Ramos (cell line): ENCODE data around the gene IER5.

Experiments
- in situ Hi-C: fragments of 300-500 bp; cut with MboI; formaldehyde crosslinking; loops from one replicate; pipeline ENCODE4 v1.14.3; 2022; ENCODE audit warnings: low sequenced_read_pairs; ENCODE audit not compliant: unreplicated experiment

IER5 gene

DNA sequence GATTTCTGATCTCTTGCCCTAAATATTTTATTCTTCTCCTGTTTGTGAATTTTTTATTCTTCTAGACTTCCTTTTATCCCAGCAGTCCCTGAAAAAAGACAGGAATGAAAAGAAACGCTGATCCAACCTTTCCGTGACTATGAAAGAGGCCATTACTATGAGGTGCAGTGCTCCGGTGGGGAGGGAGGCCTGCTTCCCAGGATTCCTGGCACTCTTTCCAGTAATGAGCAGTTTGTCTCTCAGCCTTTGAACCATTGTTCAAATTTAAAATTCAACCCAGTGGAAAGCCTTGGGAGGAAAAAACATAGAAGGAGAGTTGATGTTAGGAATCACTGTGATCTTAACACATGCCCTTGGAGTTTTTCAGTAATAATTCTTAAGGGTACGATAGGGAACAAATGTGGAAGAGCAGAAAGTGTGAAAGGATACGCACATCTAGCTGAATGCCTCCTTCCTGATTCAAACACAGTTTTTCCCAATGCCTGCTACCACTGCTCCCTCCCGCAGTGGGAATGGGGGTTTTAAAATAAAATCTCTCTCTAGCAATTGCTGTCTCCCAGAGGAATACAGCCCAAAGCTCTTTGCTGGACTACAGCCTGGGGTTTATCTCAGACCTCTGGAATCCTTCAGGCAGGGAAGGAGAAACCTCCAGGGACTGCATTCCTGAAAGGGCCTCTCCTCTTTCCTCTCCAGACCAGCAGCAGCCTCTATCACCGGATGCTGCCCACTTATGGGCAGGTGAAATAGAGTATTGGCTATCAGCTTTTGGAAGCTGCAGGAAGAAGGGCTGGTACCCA, 6.1 kb downstream of the IER5 start:
- in situ Hi-C loops, result no loop called here

DNA sequence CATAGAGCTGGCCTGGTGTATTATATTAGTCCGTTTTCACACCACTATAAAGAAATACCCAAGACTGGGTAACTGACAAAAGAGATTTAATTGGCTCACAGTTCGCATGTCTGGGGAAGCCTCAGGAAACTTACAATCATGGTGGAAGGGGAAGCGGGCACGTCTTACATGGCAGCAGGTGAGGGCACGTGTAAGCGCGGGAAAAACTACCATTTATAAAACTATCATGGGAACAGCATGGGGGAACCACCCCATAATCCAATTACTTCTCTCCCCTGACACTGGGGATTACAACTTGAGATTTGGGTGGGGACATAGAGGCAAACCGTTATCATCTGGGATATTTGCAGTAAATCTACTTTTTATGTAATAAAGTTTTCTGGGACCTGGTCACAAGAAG, 6.8 kb downstream of the IER5 start:
- in situ Hi-C loops, result no loop called here

DNA sequence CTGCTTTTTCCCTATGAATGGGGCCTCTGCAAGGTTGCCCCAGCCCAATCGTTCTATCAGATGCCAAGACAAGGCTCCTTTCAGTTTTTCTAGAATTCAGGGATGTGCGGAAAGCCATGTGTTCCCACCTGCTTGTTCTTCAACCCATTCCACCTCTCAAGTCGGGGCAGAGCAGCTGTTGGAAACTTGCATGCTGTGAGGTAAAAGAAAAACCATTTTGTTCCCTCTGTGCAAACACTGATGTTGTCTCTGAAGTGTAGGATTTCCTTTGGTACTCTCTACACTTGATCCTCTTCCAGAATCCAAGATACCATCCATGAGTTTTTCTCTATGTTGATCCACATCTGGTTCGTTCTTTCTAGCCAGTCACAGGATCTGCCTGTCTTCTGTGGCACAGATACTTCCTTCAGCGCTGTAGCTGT, 7.3 kb downstream of the IER5 start:
- in situ Hi-C loops, result no loop called here

DNA sequence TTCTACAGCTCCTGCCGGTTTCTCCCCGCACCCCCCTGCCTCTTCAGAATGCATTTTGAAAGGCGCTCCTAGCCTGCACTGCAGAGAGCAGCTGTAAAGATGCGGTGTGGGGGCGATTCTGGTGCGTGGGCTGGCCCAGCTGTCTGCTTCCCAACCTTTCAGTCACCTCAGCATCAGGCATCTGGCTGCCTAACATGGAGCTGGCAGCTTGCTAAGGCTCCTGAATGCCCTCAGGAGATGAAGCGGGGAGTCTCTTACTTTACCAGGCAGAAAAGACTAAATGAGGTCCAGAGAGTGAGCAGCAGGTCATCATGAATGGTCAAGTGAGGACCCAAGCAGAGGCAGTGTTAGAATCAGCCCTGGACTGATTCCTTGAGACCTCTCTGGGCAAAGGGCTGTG, 8.7 kb downstream of the IER5 start:
- in situ Hi-C loops, result no loop called here

DNA sequence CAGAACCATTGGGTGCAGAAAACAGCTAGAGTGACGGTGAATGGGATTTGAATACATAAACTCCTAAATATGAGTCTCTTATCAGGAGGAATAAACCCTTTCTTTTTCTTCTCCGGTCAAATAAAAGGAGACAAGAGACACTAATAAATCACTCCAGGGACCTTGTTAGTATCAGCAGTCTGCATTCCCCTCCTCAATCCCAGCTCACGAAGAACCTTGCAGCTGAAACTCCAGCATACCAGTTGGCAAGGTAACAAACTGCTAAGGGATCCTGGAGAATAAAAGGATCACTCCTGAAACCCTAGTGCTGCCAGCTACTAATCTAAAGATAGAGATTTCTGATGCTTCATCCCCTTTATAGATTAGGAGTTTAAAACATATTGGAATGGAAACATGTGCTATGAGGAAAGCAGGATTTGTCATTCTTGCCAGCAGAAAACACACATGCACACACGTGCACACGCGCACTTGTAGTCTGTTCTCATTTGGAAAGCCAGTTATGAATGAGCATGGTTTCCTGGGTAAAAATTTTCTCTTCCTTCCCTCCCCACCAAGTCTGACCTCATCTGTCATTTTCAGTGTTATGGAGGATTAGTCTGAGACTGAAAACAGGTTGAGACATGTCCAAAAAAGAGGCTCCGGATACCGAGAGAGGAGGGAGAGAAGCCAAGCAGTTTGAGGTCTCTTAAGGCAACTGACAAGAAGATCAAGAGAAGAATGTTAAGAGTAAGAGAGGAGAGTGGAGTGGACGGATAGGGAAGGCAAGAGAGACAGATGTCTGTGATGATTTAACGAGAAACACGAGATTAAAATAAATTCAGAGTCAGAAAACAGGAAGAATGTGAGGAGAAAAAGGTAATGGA, 10.9 kb downstream of the IER5 start:
- in situ Hi-C loops, result no loop called here

DNA sequence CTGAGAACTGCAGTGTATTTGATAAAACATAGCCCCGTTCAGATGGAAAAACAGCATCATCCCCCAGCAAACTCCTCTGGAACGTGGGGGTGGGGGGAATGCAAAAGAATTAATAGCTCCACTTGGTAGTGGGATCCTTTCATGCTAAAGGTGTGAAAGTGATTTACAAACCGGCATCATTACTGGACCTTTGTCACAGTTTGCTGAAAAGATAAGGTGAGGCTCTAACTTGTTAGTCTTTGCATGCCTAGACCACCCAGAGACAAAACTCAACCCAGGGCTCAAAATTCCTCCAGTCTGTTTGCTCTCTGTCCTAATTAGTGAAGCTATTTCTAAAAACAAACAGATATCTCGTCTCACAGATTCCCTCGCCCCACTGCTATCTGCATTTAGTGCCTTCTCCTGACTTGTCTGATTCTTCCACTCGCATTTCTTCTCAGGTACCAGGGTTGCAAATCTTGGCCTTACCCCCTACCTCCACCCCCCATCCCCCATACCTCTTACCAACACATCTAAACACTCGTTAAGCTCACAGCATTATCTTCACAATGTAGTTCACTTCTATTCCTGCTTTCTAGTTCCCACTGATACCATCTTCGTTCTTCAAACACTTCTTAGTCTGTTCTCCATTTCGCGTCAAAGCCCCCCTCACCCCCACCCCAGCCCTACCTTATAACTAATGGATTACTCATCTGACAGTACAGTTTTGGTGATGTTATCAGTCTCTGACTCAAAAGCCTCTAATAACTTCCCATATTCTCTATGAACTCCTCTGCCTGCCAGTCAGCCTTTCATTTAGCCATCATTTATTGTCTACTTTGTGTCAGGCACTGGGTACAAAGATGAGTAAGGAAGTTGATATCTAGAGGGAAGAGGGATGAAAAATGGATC, 11.8 kb downstream of the IER5 start:
- in situ Hi-C loops, result no loop called here

- in situ Hi-C loops, result no loop called here
These were observed 12.4 kb downstream of the IER5 start for GRCh38 chr1:181100934-181101333.

GRCh38 chr1:181101581-181102226, 13.2 kb downstream of the IER5 start:
- in situ Hi-C loops, result no loop called here

GRCh38 chr1:181102841-181103240, 14.3 kb downstream of the IER5 start:
- in situ Hi-C loops, result no loop called here

GRCh38 chr1:181103399-181103798, 14.9 kb downstream of the IER5 start:
- in situ Hi-C loops, result no loop called here

DNA sequence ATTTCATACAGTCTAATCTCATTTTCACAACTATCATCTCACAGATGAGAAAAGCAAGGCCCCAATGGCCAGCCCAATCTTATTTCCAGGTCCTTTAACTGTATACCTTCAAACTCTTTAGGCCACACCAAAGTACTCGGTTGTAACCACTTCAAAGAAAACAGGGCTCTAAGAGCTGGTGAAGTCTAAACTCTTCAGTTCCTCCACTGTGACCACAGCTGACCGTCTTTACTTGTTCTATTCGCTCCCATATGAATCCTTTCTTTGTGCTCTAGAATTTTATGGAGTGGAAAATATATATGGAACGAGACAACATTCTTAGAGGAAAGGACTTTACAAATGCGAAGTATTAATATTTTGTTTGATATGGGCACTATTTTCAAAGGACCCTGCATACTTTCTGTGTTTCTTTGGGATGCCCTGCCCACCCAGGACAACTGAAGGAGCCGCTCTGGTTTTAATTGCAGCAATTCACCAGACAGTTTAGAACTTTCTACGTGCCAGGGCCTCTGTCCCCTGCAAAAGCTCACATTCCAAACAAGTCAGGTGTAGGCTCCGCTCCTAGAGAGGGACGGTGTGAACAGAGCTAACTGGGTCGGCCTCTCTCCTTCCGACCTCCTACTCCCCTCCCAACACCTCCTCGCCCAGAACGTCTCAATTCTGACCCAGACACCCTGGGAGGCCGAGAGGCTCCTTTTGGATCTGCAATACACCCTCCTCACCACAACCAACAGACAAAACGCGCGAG, 15.7 kb downstream of the IER5 start:
- in situ Hi-C loops, result no loop called here

DNA sequence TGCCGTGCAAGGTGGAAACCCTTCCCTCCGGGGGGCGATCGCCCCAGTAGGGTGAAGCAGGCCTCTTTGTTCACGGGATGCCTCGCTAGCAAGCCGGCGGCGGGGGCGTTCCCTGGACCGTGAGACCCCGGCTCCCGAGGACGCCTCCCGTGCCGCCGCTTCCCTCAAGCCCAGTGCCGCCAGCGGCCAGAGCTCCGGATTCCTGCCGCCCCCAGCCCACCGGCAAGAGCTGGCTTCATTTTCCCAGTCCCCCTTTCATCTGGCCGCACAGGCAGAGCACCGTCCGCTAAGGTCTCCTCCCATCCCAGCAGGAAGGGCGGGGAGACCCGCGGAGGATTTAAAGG, 16.3 kb downstream of the IER5 start:
- in situ Hi-C loops, result no loop called here

DNA sequence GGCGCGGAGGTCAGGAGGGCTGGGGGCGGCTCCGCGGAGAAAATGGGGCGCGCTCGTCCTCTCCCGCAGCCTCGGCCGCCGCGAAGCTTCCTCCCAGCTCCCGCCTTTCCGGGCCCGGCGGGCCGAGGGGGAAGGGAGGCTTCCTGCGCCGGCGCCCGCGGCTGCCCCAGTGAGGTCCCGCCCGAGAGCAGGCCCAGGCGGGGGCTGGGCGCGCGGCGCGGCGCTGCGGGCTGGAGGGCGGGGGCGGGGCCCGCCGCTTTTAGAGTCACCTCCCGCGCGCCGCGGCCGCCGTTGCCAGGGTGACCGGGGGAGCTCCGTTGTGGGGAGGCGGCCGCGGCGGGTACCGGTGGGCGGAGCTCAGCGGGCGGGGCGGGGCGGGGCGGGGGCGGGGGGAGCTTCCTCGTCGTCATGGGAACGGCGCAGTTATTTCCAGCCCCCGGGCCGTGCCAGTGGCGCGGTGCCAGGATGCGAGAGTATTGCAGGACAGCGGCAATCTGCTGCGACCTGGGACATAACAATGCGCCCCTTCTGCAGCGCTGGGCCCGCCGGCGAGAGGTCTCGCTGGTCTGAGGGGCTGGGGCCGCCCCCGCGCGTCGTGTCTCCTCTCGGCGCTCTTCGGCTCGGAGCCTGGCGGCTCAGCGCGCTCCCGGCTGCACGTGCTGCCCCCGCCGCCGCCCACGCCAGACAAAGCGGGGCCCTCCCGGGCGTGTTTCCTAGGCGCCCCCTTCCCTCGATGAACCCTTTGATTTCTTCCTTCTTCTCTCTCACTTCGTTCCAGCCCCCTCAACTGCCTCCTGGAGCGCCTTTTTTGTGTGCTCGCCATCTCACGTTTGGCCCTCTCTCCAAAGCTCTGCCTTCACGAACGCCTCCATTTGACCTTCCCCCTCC, 16.9 kb downstream of the IER5 start:
- in situ Hi-C loops, result no loop called here

- in situ Hi-C loops, result no loop called here
These were observed 17.5 kb downstream of the IER5 start for GRCh38 chr1:181106022-181106312.

DNA sequence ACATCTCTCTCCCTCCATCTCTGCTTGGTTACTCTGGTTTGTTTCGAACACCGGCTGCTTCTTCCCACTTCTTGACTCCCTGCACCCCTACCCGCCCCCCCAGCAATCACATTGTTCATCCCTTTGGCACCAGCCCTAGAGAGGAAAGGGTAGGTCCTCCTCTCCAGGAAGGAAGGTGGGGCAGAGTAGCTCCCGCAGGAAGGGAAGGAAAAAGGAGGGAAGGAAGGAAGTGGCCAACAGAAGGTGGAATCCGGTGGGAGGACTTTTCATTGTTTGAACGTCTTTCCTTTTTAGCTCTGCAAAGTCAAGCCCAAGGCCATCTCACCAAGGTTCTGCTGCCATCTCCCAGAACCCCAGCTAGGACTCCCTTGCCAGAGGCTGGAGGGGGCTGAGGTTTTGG, 18.0 kb downstream of the IER5 start:
- in situ Hi-C loops, result no loop called here

DNA sequence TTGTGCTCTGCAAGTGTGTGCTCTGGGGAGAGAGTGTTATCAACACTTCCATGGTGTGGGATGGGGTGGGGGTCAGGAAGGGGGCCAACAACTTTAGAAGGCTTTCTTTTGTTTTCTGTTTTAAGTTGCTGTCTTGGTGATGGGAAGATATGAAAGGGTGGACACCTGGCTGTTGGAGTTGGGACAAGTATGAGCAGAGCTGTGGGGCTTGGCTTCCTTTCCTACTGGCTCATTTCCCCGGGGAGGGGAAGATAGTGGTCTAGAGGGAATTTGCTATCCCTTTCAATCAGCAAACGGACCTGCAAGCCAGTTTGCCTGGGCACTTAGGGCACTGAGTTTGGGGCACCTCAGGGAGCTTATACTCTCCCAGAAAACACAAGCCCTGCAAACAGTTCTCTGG, 19.2 kb downstream of the IER5 start:
- in situ Hi-C loops, result no loop called here

DNA sequence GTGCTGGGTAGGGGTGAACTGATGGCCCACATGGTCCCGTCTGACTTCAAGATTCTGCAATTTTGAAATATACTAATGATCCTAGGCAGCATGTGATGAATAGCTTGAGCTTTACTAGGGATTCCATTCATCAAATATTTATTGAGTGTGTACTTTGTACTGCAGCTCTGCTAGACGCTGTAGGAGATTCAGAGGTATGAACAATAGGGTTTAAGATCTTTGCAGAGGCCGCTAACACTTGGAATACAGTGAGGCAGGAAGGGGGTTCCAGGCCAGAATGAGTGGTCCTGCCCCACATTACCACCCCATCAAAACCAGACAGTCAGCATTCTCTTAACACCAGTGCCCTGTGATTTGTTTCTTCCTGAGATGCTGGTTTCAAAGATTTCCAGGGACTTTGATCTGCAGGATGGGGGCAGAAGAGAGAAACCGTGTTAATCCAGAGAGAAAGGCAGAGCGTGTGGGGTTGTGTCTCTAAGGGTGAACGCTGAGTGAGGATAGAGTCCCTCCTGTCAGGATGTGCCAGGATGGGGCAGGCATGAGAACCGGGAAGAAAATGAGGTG, 19.9 kb downstream of the IER5 start:
- in situ Hi-C loops, result no loop called here

GRCh38 chr1:181110013-181110412, 21.5 kb downstream of the IER5 start:
- in situ Hi-C loops, result no loop called here
